Measurements from ENCODE around the gene TBC1D9B. TPM values are rescaled to one million over a fixed set of nuclear protein-coding genes. Genes with fewer than 3 reads are reported as not detected.

The TBC1D9B gene
- total and polyA plus RNA-seq, 9 of the 15 experiments (the other 6 are each of a cell fraction or from before 2014, with no cell fraction given), result 2.9 to 59.1 (median 33.5) TPM

DNA sequence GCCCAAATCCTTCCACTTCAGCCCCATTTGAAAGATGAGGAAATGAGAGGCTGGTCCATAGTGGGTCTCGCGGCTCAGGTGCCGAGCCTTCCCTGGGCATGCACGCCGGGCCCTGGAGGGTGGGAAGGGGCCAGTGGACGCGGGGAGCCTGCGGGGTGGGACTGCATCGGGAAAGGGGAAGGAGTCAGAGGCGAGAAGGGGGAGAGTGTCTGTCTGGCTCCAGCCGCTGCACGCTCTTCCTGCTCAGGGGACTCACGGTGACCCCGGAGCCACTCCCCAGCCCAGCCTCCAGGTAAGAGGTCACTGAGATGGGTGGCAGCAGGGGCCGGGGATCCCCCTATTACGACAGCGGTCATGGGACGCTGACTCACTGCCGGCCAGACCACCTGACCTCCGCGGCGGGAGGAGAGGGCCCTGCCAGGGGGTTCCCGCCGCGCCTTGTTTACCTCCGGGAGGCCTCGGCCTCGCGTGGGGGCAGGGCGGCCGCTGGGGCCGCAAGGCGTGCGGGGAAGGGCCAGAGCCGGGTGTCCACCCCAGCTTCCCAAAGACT is 88.9 kb downstream of the TBC1D9B start (continued):
- TF ChIP-seq ZNF197 (CRISPR knock-in tag; IDR thresholded peaks at IDR 0.05; ENCODE audit: low read depth) (peak; percentile 18; the same call in 1 of the 2 replicates), CREB1 (IDR thresholded peaks at IDR 0.05) (peak; percentile 71), CREB1 (CRISPR knock-in tag; IDR thresholded peaks at IDR 0.05) (peak; percentile 70; the same call in 1 of the 2 replicates), ARID2 (IDR thresholded peaks at IDR 0.05) (no peak), FOXP1 (CRISPR knock-in tag; IDR thresholded peaks at IDR 0.05) (peak; percentile 67; the same call in 1 of the 2 replicates), EP300 (IDR thresholded peaks at IDR 0.05; ENCODE audit: low read length) (peak; percentile 88), ELF2 (CRISPR knock-in tag; IDR thresholded peaks at IDR 0.05) (no peak), JUN (IDR thresholded peaks at IDR 0.05; ENCODE audit: borderline replicate concordance, low read depth, low read length) (peak; percentile 98), JUN (CRISPR knock-in tag; IDR thresholded peaks at IDR 0.05; ENCODE audit: borderline replicate concordance) (peak; percentile 59; the same call in 1 of the 2 replicates), ARHGAP35 (IDR thresholded peaks at IDR 0.05; ENCODE audit: partially characterized antibody) (no peak), KDM2B (CRISPR knock-in tag; IDR thresholded peaks at IDR 0.05) (no peak), HMGN3 (IDR thresholded peaks at IDR 0.05; ENCODE audit: borderline replicate concordance, extremely low read depth, insufficient read length, low read depth, low read length) (peak; percentile 99), MEF2D (tag; conservative IDR thresholded peaks at IDR 0.05; ENCODE audit: low read depth) (peak; percentile 61; the same call in 1 of the 2 replicates), OTX1 (CRISPR knock-in tag; IDR thresholded peaks at IDR 0.05) (0 out of 2 replicates have a peak, but pooled peaks have one; percentile 41), MAFK (IDR thresholded peaks at IDR 0.05; ENCODE audit: low read length) (peak; percentile 54), CREM (IDR thresholded peaks at IDR 0.05; ENCODE audit: low read depth) (peak; percentile 93), NRF1 (conservative IDR thresholded peaks at IDR 0.05 in 1 of 2, IDR thresholded peaks at IDR 0.05 in 1 of 2) (peak; percentile 53 to 64), TEAD1 (CRISPR knock-in tag; IDR thresholded peaks at IDR 0.05) (peak; percentile 19 to 20; a peak in 1 of 4 replicates), ELF4 (CRISPR knock-in tag; IDR thresholded peaks at IDR 0.05) (peak; percentile 78; the same call in 1 of the 2 replicates), ZNF134 (CRISPR knock-in tag; conservative IDR thresholded peaks at IDR 0.05) (peak; percentile 48; the same call in 1 of the 2 replicates), KDM4B (IDR thresholded peaks at IDR 0.05; ENCODE audit: borderline replicate concordance in 2 of 2, low read depth in 1 of 2) (peak in 1 of 2 experiments; percentile 73; a peak in 1 of 4 replicates)
- TF ChIP-seq, protein P1, sequence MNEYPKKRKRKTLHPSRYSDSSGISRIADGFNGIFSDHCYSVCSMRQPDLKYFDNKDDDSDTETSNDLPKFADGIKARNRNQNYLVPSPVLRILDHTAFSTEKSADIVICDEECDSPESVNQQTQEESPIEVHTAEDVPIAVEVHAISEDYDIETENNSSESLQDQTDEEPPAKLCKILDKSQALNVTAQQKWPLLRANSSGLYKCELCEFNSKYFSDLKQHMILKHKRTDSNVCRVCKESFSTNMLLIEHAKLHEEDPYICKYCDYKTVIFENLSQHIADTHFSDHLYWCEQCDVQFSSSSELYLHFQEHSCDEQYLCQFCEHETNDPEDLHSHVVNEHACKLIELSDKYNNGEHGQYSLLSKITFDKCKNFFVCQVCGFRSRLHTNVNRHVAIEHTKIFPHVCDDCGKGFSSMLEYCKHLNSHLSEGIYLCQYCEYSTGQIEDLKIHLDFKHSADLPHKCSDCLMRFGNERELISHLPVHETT (CRISPR knock-in tag; conservative IDR thresholded peaks at IDR 0.05 in 1 of 2, IDR thresholded peaks at IDR 0.05 in 1 of 2), result peak in 1 of 2 experiments; percentile 85; a peak in 1 of 4 replicates
- TF ChIP-seq, protein P2, sequence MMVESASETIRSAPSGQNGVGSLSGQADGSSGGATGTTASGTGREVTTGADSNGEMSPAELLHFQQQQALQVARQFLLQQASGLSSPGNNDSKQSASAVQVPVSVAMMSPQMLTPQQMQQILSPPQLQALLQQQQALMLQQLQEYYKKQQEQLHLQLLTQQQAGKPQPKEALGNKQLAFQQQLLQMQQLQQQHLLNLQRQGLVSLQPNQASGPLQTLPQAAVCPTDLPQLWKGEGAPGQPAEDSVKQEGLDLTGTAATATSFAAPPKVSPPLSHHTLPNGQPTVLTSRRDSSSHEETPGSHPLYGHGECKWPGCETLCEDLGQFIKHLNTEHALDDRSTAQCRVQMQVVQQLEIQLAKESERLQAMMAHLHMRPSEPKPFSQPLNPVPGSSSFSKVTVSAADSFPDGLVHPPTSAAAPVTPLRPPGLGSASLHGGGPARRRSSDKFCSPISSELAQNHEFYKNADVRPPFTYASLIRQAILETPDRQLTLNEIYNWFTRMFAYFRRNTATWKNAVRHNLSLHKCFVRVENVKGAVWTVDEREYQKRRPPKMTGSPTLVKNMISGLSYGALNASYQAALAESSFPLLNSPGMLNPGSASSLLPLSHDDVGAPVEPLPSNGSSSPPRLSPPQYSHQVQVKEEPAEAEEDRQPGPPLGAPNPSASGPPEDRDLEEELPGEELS (CRISPR knock-in tag; IDR thresholded peaks at IDR 0.05; ENCODE audit: borderline replicate concordance), result no peak; the same call in 1 of the 2 replicates
- TF ChIP-seq, protein P3, sequence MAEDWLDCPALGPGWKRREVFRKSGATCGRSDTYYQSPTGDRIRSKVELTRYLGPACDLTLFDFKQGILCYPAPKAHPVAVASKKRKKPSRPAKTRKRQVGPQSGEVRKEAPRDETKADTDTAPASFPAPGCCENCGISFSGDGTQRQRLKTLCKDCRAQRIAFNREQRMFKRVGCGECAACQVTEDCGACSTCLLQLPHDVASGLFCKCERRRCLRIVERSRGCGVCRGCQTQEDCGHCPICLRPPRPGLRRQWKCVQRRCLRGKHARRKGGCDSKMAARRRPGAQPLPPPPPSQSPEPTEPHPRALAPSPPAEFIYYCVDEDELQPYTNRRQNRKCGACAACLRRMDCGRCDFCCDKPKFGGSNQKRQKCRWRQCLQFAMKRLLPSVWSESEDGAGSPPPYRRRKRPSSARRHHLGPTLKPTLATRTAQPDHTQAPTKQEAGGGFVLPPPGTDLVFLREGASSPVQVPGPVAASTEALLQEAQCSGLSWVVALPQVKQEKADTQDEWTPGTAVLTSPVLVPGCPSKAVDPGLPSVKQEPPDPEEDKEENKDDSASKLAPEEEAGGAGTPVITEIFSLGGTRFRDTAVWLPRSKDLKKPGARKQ (CRISPR knock-in tag; IDR thresholded peaks at IDR 0.05), result no peak

Measured in K562 (cell line).